ENCODE data around the gene SRP68. TPM values are rescaled to one million over a fixed set of nuclear protein-coding genes. Genes with fewer than 3 reads are reported as not detected.

The SRP68 gene
- total and polyA plus RNA-seq, 2 of the 8 experiments (the other 6 are each of a cell fraction or from before 2014, with no cell fraction given), result 57.7 to 83.5 TPM

- TF ChIP-seq CHD7 (IDR thresholded peaks at IDR 0.05; ENCODE audit: insufficient replicate concordance, low read length) (no peak), SP2 (IDR thresholded peaks at IDR 0.05; ENCODE audit: low read length) (no peak), HDAC6 (IDR thresholded peaks at IDR 0.05; ENCODE audit: low read depth, low read length) (no peak), SIRT6 (IDR thresholded peaks at IDR 0.05; ENCODE audit: low read length) (no peak), RBBP5 (IDR thresholded peaks at IDR 0.05; ENCODE audit: borderline replicate concordance, low read depth, low read length) (no peak), NANOG (IDR thresholded peaks at IDR 0.05; ENCODE audit: insufficient read depth, low read depth, low read length, poor library complexity, severe bottlenecking) (no peak)
Measured at GRCh38 chr17:76086384-76086783, 14.1 kb upstream of the SRP68 start (continued).

All from H1 (cell line).